CD1c-positive myeloid dendritic cell (primary cell): ENCODE measurements around the gene AUTS2.

ENCODE experiments used
- DNase-seq: peaks from one replicate; pipeline ENCODE4 v3.0.0-alpha.2; 2016; ENCODE audit errors: extremely low spot score

AUTS2 gene

GRCh38 chr7:70035519-70035918, 437.2 kb downstream of the AUTS2 start:
- DNase-seq: no peak

- DNase-seq: no peak
Measured at GRCh38 chr7:70035955-70036354, 437.7 kb downstream of the AUTS2 start.

GRCh38 chr7:70036695-70037094, 438.4 kb downstream of the AUTS2 start:
- DNase-seq: no peak

GRCh38 chr7:70037171-70037933, 439.1 kb downstream of the AUTS2 start:
- DNase-seq: no peak

GRCh38 chr7:70040051-70040450, 441.8 kb downstream of the AUTS2 start:
- DNase-seq: no peak

- DNase-seq: peak; percentile 18
Measured at GRCh38 chr7:70040970-70041766, 442.9 kb downstream of the AUTS2 start.

- DNase-seq: no peak
Measured at GRCh38 chr7:70042533-70042932, 444.3 kb downstream of the AUTS2 start.

- DNase-seq: no peak
Measured at GRCh38 chr7:70043015-70043538, 444.8 kb downstream of the AUTS2 start.

GRCh38 chr7:70044064-70044463, 445.8 kb downstream of the AUTS2 start:
- no peak for DNase-seq

GRCh38 chr7:70044525-70044924, 446.2 kb downstream of the AUTS2 start:
- no peak for DNase-seq

- DNase-seq: no peak
Measured at GRCh38 chr7:70044981-70045380, 446.7 kb downstream of the AUTS2 start.

- no peak for DNase-seq
Measured at GRCh38 chr7:70047384-70047783, 449.1 kb downstream of the AUTS2 start.

- DNase-seq: no peak
Measured at GRCh38 chr7:70047891-70048448, 449.7 kb downstream of the AUTS2 start.

- DNase-seq: no peak
Measured at GRCh38 chr7:70051726-70052125, 453.5 kb downstream of the AUTS2 start.

GRCh38 chr7:70052691-70053090, 454.4 kb downstream of the AUTS2 start:
- DNase-seq: no peak

- DNase-seq: no peak
Measured at GRCh38 chr7:70053421-70053820, 455.1 kb downstream of the AUTS2 start.

- no peak for DNase-seq
Measured at GRCh38 chr7:70053989-70054388, 455.7 kb downstream of the AUTS2 start.

- no peak for DNase-seq
Measured at GRCh38 chr7:70056363-70056762, 458.1 kb downstream of the AUTS2 start.

GRCh38 chr7:70060298-70061068, 462.2 kb downstream of the AUTS2 start:
- no peak for DNase-seq

- DNase-seq: no peak
Measured at GRCh38 chr7:70063371-70063770, 465.1 kb downstream of the AUTS2 start.

- DNase-seq: no peak
Measured at GRCh38 chr7:70063927-70064326, 465.7 kb downstream of the AUTS2 start.

- DNase-seq: no peak
Measured at GRCh38 chr7:70066844-70067243, 468.6 kb downstream of the AUTS2 start.
